OCI-LY3 (cell line): ENCODE data around the gene TPRX2.

Experiments used
- CTCF ChIP-seq: fragments of 200-600, 300-600 bp; sonication (generic); IDR thresholded peaks from 2 replicates; pipeline ENCODE4 v1.5.1; 2014; ENCODE audit warnings: antibody characterized with exemption, low read length, low read depth
- EZH2phosphoT487 ChIP-seq: fragments of 200-600 bp; shearing (Covaris generic); IDR thresholded peaks from 2 replicates; pipeline ENCODE4 v1.6.1; 2018; ENCODE audit warnings: antibody characterized with exemption, mixed run types, low read depth

GRCh38 chr19:47848425-47848822 lies 10.6 kb upstream of the TPRX2 start:
- TF ChIP-seq EZH2phosphoT487 (no peak), CTCF (no peak)
